T47D (cell line): ENCODE data around the gene BUB1B.

Experiments
- DNase-seq, 2 experiments: peaks; one replicate each; pipeline versions ENCODE4 v3.0.0 to v3.0.0-alpha.2; 2011 to 2012; ENCODE audit warnings: low read depth in 1 of 2, low spot score in 1 of 2
- JUND ChIP-seq: IDR thresholded peaks from 2 replicates; pipeline ENCODE4 v1.6.1; 2012; ENCODE audit warnings: low read depth
- in situ Hi-C: cut with HindIII; loops from 2 replicates; pipeline ENCODE4 v1.10.0; 2016; ENCODE audit warnings: low sequenced_read_pairs, low pct_unique_long_range_greater_than_20kb

Gene BUB1B

DNA sequence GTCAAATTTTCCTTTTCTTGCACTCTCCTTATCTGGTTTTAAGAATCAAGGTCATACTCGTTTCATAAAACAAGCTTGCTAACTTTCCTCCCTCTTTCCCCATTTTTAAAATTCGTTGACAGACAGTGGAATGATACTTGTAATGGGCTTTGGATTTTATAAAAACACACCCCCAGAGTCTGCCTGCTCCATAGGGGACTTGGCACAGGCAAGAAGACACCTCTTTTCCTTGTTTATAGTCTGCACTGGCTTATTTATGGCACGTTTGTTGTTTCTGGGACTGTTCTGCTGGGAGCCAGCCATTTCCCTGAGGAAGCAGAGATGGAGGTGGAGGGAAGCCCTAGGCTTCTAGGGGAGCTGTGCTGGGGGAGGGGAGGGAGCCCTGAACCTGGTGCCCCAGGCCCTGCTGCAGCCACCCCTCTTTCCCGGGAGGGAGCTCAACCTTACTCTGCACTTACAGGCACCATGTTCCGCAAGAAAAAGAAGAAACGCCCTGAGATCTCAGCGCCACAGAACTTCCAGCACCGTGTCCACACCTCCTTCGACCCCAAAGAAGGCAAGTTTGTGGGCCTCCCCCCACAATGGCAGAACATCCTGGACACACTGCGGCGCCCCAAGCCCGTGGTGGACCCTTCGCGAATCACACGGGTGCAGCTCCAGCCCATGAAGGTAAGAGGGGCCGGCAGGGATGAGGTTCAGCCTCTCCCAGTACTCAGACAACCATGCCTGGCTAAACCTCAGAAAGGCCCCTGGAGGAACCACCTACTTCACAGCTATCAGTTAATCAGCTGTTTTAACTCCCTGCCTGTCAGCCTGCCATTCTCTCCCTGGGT, 103.7 kb downstream of the BUB1B start:
- in situ Hi-C loops, result no loop called here
- no peak for TF ChIP-seq JUND
- DNase-seq, result no peak

DNA sequence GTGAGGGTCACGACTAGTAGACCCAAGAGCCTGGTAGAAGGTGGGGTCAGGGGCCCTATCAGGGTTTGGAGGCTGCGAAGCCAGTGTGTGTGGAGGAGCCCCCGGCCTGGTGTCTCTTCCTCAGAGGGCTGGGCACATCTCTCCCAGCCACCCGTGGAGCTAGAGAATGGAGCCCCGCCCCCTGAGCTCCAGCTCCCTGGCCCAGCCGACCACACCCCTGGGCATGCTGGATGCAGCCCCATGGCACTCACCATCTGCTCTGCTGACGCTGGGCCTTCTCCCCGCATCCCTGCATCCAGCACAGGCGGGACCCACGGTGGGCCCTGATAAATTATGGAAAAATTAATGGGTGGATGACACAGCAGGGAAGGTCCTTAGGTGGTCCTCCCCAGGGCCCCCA, 104.5 kb downstream of the BUB1B start:
- in situ Hi-C loops, result no loop called here
- no peak for DNase-seq

DNA sequence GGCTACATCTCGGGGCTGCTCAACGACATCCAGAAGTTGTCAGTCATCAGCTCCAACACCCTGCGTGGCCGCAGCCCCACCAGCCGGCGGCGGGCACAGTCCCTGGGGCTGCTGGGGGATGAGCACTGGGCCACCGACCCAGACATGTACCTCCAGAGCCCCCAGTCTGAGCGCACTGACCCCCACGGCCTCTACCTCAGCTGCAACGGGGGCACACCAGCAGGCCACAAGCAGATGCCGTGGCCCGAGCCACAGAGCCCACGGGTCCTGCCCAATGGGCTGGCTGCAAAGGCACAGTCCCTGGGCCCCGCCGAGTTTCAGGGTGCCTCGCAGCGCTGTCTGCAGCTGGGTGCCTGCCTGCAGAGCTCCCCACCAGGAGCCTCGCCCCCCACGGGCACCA, 105.0 kb downstream of the BUB1B start:
- in situ Hi-C loops, result no loop called here
- no peak for DNase-seq
- TF ChIP-seq JUND, result no peak

More for the DNA sequence above, 104.5 kb downstream of the BUB1B start:
- no peak for TF ChIP-seq JUND

DNA sequence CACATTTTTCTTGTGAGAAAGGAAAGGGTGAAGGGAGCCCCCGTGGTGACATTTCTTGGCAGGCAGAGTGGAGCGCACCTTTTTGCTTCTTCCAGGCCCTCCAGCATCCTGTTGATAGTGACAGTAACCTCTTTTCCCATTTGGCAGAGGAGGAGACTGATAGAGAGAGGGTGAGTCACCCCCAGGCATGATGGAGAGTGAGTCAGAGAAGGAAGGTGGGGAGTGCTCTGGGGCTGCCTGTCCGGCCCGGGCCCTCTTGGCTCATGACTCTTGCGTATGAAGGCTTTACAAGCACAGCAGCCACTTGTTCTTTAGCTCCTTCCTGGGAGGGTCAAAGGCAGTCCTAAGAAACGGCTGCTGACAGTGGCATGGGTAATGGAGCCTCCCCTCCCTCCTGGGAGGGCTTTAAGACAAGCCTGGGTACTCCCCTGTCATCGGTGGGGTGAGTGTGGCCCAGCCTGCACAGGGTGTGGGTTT, 106.0 kb downstream of the BUB1B start:
- DNase-seq, result no peak
- in situ Hi-C loops, result no loop called here

DNA sequence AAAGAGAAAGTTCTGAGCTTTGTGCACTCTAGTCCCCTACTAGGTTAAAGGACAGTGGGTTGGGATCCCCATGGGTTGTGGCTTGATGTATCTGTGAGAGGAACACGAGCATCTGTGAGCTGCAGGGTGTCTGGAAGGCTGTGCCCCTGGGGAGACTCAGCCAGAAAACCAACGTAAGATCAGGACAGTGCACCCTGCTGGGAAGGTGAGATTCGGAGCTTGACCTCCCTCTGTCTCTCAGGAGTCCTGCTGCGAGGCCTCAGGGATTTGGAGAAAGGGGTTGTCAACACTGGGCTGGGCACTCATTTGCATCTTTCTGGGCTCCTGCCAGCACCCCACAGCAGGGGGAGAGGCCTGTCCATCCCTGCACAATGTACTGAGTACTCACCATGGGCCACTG, 106.8 kb downstream of the BUB1B start:
- in situ Hi-C loops, result no loop called here
- no peak for DNase-seq
- TF ChIP-seq JUND, result no peak

More for the DNA sequence above, 106.0 kb downstream of the BUB1B start:
- TF ChIP-seq JUND, result no peak

DNA sequence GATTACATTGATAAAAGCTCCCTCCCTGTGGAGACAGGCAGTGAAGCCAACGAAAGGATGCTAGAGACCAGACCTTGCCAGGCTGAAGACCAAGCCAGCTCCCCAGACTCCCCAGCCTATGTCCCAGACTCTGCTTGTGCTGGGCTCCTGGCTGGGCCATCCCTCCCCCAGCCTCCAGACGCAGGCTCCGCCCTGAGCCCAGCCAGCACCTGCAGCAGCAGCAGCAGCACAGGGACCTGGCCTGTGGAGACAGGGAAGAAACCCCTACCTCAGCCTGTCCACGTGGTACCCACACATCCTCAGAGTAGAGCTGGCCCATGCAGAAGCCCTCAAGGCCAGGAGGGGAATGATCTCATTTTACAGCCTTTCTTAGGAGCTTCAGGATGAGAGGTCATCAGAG, 108.7 kb downstream of the BUB1B start:
- no peak for TF ChIP-seq JUND
- no peak for DNase-seq
- in situ Hi-C loops, result no loop called here

DNA sequence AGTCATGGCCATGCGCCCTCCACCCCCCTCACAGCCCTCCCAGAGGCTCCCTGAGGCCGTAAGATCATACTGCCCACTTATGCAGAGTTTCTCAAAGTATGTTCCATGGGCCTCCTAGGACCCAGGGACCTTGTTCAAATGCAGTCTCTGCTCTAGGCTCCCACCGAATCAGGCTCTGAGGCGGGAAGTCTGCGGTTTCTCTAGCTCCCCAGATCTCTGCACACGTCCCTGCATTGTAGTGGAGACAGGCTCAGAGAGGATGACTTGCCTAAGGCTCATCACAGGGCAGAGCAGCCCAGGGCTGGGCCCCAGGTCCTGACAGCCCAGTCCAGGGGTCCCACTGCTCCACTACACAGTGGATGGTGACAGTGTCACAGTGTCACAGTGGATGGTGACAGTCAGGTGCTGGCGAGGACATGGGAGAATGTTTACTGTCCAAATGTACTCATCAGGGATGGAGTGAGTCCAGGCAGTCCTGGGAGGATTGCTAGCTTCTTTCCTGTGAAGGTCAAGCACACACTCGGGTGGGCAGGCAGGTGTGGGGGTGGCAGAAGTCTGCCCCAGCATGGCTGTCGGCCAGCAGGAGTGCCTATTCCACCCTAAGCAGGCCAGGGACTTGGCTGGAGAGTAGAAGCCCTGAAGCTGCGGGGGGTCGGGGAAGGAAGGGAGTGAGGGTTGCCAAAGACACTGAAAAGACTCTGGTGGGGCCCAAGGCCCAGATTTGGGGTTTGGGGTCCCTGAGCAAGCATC, 109.6 kb downstream of the BUB1B start:
- no peak for TF ChIP-seq JUND
- DNase-seq, result no peak
- in situ Hi-C loops, result no loop called here
